ENCODE measurements around the gene EXOC6B.

- TF ChIP-seq CTCF (IDR thresholded peaks at IDR 0.05) (no peak), POLR2A (IDR thresholded peaks at IDR 0.05) (no peak)
These were observed 409.9 kb downstream of the EXOC6B start for GRCh38 chr2:72415781-72416475.

All from body of pancreas (tissue), 4 donors.